Measurements from ENCODE around the gene C2CD4B. TPM values are rescaled to one million over a fixed set of nuclear protein-coding genes. Genes with fewer than 3 reads are reported as not detected.

C2CD4B gene
- total and polyA plus RNA-seq, 10 of the 15 experiments (the other 5 are each of a cell fraction or from before 2014, with no cell fraction given): not detected

DNA sequence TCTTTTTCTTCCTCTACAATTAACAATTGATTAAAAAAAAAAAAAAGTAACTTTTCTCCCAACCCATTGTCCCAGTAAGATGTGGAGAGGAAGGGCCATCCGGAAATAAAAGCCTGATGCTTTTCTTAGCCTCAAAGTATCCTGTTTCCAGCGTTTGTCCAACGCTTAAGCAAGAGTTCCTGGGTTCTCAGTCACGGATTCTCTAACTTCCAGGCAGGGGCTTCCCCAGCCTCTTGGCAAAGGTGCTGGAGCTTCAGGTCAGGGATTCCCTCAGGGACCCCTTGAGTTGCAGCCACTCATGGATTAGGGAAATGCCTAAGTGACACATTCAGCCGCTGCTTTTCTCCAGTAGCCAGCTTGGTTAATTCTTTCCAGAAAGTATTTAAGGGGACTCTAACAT, 22.3 kb upstream of the C2CD4B start:
- Histone ChIP-seq H3K27me3 (replicated peaks in 1 of 2; ENCODE audit: control insufficient read depth in 2 of 2, insufficient read depth in 2 of 2, low read length in 1 of 2) (no peaks in the 10 kb centered on the region; a peak in 1 of 4 replicates), H3K27ac (ENCODE audit: control insufficient read depth, insufficient read depth) (no peak overlapping the region), H3K9ac (ENCODE audit: control insufficient read depth, insufficient read depth, low read length) (no peak overlapping the region), H4K20me1 (ENCODE audit: control insufficient read depth, insufficient read depth) (no peaks in the 10 kb centered on the region), H3K4me1 (ENCODE audit: control insufficient read depth, insufficient read depth, low read length) (no peaks in the 10 kb centered on the region), H3K4me2 (ENCODE audit: control insufficient read depth, insufficient read depth) (no peak overlapping the region), H3K36me3 (ENCODE audit: control insufficient read depth in 2 of 2, insufficient read depth in 2 of 2, low read length in 1 of 2) (no peaks in the 10 kb centered on the region), H3K9me3 (replicated peaks; ENCODE audit: control insufficient read depth, insufficient read depth, low read length) (no peaks in the 10 kb centered on the region), H2AFZ (ENCODE audit: control insufficient read depth, low read depth, low read length) (no peak overlapping the region), H3K4me3 (no peak overlapping the region), H3K79me2 (ENCODE audit: control insufficient read depth, insufficient read depth, low read length) (no peaks in the 10 kb centered on the region)
- ATAC-seq: no peak
- FAIRE-seq: no peak
- ChIA-PET RAD21 (ENCODE audit: unreplicated experiment) (no interaction called here), CTCF (no interaction called here), SMC1A (ENCODE audit: uncharacterized antibody, unreplicated experiment) (interaction anchor here (1.5 kb wide), 1 partner anchor 157 kb away, joined by 3 read pairs; no protein-coding TSS in a partner anchor), POLR2A (no interaction called here)
- in situ Hi-C loops (cut with MboI): no loop called here
- DNase-seq (ENCODE audit: low read depth, low spot score): no peak
- TF ChIP-seq BHLHE40 (IDR thresholded peaks at IDR 0.05; ENCODE audit: borderline replicate concordance in 1 of 2, low read depth in 2 of 2, low read length in 1 of 2): no peak
- TF ChIP-seq, protein P1, sequence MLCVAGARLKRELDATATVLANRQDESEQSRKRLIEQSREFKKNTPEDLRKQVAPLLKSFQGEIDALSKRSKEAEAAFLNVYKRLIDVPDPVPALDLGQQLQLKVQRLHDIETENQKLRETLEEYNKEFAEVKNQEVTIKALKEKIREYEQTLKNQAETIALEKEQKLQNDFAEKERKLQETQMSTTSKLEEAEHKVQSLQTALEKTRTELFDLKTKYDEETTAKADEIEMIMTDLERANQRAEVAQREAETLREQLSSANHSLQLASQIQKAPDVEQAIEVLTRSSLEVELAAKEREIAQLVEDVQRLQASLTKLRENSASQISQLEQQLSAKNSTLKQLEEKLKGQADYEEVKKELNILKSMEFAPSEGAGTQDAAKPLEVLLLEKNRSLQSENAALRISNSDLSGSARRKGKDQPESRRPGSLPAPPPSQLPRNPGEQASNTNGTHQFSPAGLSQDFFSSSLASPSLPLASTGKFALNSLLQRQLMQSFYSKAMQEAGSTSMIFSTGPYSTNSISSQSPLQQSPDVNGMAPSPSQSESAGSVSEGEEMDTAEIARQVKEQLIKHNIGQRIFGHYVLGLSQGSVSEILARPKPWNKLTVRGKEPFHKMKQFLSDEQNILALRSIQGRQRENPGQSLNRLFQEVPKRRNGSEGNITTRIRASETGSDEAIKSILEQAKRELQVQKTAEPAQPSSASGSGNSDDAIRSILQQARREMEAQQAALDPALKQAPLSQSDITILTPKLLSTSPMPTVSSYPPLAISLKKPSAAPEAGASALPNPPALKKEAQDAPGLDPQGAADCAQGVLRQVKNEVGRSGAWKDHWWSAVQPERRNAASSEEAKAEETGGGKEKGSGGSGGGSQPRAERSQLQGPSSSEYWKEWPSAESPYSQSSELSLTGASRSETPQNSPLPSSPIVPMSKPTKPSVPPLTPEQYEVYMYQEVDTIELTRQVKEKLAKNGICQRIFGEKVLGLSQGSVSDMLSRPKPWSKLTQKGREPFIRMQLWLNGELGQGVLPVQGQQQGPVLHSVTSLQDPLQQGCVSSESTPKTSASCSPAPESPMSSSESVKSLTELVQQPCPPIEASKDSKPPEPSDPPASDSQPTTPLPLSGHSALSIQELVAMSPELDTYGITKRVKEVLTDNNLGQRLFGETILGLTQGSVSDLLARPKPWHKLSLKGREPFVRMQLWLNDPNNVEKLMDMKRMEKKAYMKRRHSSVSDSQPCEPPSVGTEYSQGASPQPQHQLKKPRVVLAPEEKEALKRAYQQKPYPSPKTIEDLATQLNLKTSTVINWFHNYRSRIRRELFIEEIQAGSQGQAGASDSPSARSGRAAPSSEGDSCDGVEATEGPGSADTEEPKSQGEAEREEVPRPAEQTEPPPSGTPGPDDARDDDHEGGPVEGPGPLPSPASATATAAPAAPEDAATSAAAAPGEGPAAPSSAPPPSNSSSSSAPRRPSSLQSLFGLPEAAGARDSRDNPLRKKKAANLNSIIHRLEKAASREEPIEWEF (IDR thresholded peaks at IDR 0.05; ENCODE audit: insufficient replicate concordance, low read depth, low read length): no peak
- no peak for TF ChIP-seq MEF2A (IDR thresholded peaks at IDR 0.05; ENCODE audit: insufficient read depth, low read depth, low read length)
- no peak for TF ChIP-seq NFYA (IDR thresholded peaks at IDR 0.05; ENCODE audit: borderline replicate concordance, low read depth, low read length)
- 44% methylated on average over 5 of the region's 5 CpGs for WGBS (ENCODE audit: insufficient coverage, insufficient replicate concordance, low lambda C conversion rate, missing lambda C conversion rate)
- intact Hi-C loops (cut with micrococcal nuclease; ENCODE audit: unreplicated experiment): no loop called here
- BruUV-seq (replicated peaks): no TSS peak
